MCF 10A (cell line): Measurements from ENCODE around the gene USP7. TPM values are rescaled to one million over a fixed set of nuclear protein-coding genes. Genes with fewer than 3 reads are reported as not detected.

Experiments used
- BruUV-seq: library from RNA; stranded (reverse); fragments of 400-500 nt; replicated peaks from 2 replicates; lab custom pipeline; 2021; lab: Mats Ljungman, UMichigan
- CTCF ChIA-PET: fragments of 300-600 bp; sonication (Branson Sonifier 250); formaldehyde crosslinking; extraction: SDS; loops from one replicate; lab custom pipeline; 2021; ENCODE audit warnings: antibody characterized with exemption, inconsistent platforms; lab: Yijun Ruan, JAX
- POLR2A ChIA-PET: fragments of 300-600, 350-650 bp; sonication (Branson Sonifier 250); formaldehyde crosslinking; extraction: SDS; loops from one replicate; lab custom pipeline; 2020; ENCODE audit warnings: antibody characterized with exemption, inconsistent platforms; lab: Yijun Ruan, JAX
- DNase-seq: peaks from one replicate; pipeline ENCODE4 v3.0.0-alpha.2; 2018; ENCODE audit not compliant: unreplicated experiment
- H3K27ac Mint-ChIP-seq: one replicate; pipeline ENCODE4 v1.8.0; 2022; ENCODE audit warnings: mild to moderate bottlenecking, low read depth, mixed read lengths; ENCODE audit not compliant: unreplicated experiment
- H3K27me3 Mint-ChIP-seq: one replicate; pipeline ENCODE4 v1.8.0; 2022; ENCODE audit warnings: mixed read lengths; ENCODE audit not compliant: insufficient read depth, unreplicated experiment
- H3K36me3 Mint-ChIP-seq: one replicate; pipeline ENCODE4 v1.8.0; 2022; ENCODE audit warnings: mild to moderate bottlenecking, moderate library complexity, mixed read lengths; ENCODE audit not compliant: insufficient read depth, unreplicated experiment
- H3K4me1 Mint-ChIP-seq: one replicate; pipeline ENCODE4 v1.8.0; 2022; ENCODE audit warnings: mixed read lengths; ENCODE audit not compliant: insufficient read depth, unreplicated experiment
- H3K4me3 Mint-ChIP-seq: one replicate; pipeline ENCODE4 v1.8.0; 2022; ENCODE audit warnings: mild to moderate bottlenecking, moderate library complexity, mixed read lengths; ENCODE audit not compliant: unreplicated experiment
- H3K9me3 Mint-ChIP-seq: one replicate; pipeline ENCODE4 v1.8.0; 2022; ENCODE audit warnings: mixed read lengths; ENCODE audit not compliant: unreplicated experiment
- CTCF ChIP-seq: fragments of 200-600 bp; IDR thresholded peaks from one replicate; pipeline ENCODE4 v1.8.0; 2022; ENCODE audit warnings: antibody characterized with exemption, mild to moderate bottlenecking; ENCODE audit not compliant: unreplicated experiment
- intact Hi-C: fragments of 100-400 bp; cut with micrococcal nuclease; formaldehyde crosslinking; loops from 2 replicates; pipeline ENCODE4 v1.14.1; 2022
- total RNA-seq: library from RNA; stranded (reverse); gene quantifications from 2 replicates; pipeline ENCODE4 v1.2.3, GENCODE V29; 2022

USP7 gene
- total RNA-seq, 1 experiment from 2014 or later = 108 TPM

- ChIA-PET CTCF (interaction anchor here (1.1 to 5.9 kb wide), 2 partner anchors 21 to 27 kb away, joined by 3 to 31 read pairs; partner anchors contain the start of gene LITAFD), POLR2A (no interaction called here)
- Mint-ChIP-seq H3K36me3 (peaks cover 68% of the 10 kb centered on the region), H3K27ac (peak overlapping the region; percentile 23), H3K4me1 (peaks cover 18% of the 10 kb centered on the region), H3K27me3 (no peaks in the 10 kb centered on the region), H3K9me3 (no peaks in the 10 kb centered on the region), H3K4me3 (no peak overlapping the region)
- no peak for TF ChIP-seq CTCF
- BruUV-seq = no TSS peak
- DNase-seq = no peak
- intact Hi-C loops = no loop called here
These were observed 110.6 kb downstream of the USP7 start for GRCh38 chr16:8853150-8853549.

- no TSS peak for BruUV-seq
- TF ChIP-seq CTCF = no peak
- peaks cover 61% of the 10 kb centered on the region for H3K36me3 Mint-ChIP-seq
- peaks cover 14% of the 10 kb centered on the region for H3K4me1 Mint-ChIP-seq
- DNase-seq = no peak
- H3K27ac Mint-ChIP-seq = peak overlapping the region; percentile 23
- no peak overlapping the region for H3K4me3 Mint-ChIP-seq
- ChIA-PET POLR2A (interaction anchor here (1.1 kb wide), 1 partner anchor 16 kb away, joined by 4 read pairs; the partner anchor contains the start of gene CARHSP1), CTCF (interaction anchor here (1.5 to 5.9 kb wide), 2 partner anchors 21 to 28 kb away, joined by 4 to 31 read pairs; partner anchors contain the start of gene LITAFD)
- no peaks in the 10 kb centered on the region for H3K9me3 Mint-ChIP-seq
- no peaks in the 10 kb centered on the region for H3K27me3 Mint-ChIP-seq
- intact Hi-C loops = no loop called here
These were observed 111.2 kb downstream of the USP7 start for GRCh38 chr16:8852534-8852933.

GRCh38 chr16:8851761-8852403 lies 111.8 kb downstream of the USP7 start:
- Mint-ChIP-seq H3K36me3 (peaks cover 55% of the 10 kb centered on the region), H3K4me3 (no peak overlapping the region), H3K27me3 (no peaks in the 10 kb centered on the region), H3K4me1 (peaks cover 14% of the 10 kb centered on the region), H3K27ac (no peak overlapping the region), H3K9me3 (no peaks in the 10 kb centered on the region)
- ChIA-PET CTCF (interaction anchor here (0.6 to 5.9 kb wide), 6 partner anchors 22 to 278 kb away, joined by 3 to 31 read pairs (median 3); partner anchors contain the start of genes LITAFD and PMM2), POLR2A (interaction anchor here (0.5 to 1.1 kb wide), 2 partner anchors 10 to 17 kb away, joined by 3 to 4 read pairs; partner anchors contain the start of gene CARHSP1)
- no peak for DNase-seq
- intact Hi-C loops = no loop called here
- TF ChIP-seq CTCF = no peak
- BruUV-seq = no TSS peak

GRCh38 chr16:8850279-8850885 lies 113.3 kb downstream of the USP7 start:
- DNase-seq = peak; percentile 93
- no TSS peak for BruUV-seq
- ChIA-PET CTCF (interaction anchor here (0.6 to 0.7 kb wide), 2 partner anchors 30 to 159 kb away, joined by 3 to 4 read pairs; no protein-coding TSS in a partner anchor), POLR2A (interaction anchor here (0.8 kb wide), 1 partner anchor 8 kb away, joined by 3 read pairs; no protein-coding TSS in a partner anchor)
- no peak for TF ChIP-seq CTCF
- H3K4me1 Mint-ChIP-seq = peaks cover 14% of the 10 kb centered on the region
- peak overlapping the region; percentile 63 for H3K27ac Mint-ChIP-seq
- no peak overlapping the region for H3K4me3 Mint-ChIP-seq
- no peaks in the 10 kb centered on the region for H3K27me3 Mint-ChIP-seq
- no peaks in the 10 kb centered on the region for H3K9me3 Mint-ChIP-seq
- H3K36me3 Mint-ChIP-seq = peaks cover 51% of the 10 kb centered on the region
- intact Hi-C loops = no loop called here
